HG03025 (cell line): ENCODE measurements around the gene AZU1.

Source experiments
- ATAC-seq: cut with Tn5 transposase; IDR thresholded peaks from one replicate; pipeline ENCODE4 v1.9.1; 2021; ENCODE audit warnings: mild to moderate bottlenecking, moderate library complexity; ENCODE audit not compliant: unreplicated experiment, low FRiP score

The AZU1 gene

GRCh38 chr19:796692-797527 is 30.7 kb upstream of the AZU1 start, which contains the start of gene PTBP1:
TSS of gene PTBP1 (plus strand) at chr19:797452. CDS start at chr19:797498, 46 bp downstream.
- peak; percentile 72 for ATAC-seq

GRCh38 chr19:797528-798414 is 29.9 kb upstream of the AZU1 start:
- peak; percentile 39 for ATAC-seq

- no peak for ATAC-seq
These were observed 29.1 kb upstream of the AZU1 start for GRCh38 chr19:798415-799075.

- no peak for ATAC-seq
These were observed 28.4 kb upstream of the AZU1 start for GRCh38 chr19:799076-799881.

- no peak for ATAC-seq
These were observed 27.1 kb upstream of the AZU1 start for GRCh38 chr19:800360-801029.

- ATAC-seq, result no peak
These were observed 26.4 kb upstream of the AZU1 start for GRCh38 chr19:801030-801860.

GRCh38 chr19:801861-802497 is 25.7 kb upstream of the AZU1 start:
- no peak for ATAC-seq

GRCh38 chr19:802498-803098 is 25.0 kb upstream of the AZU1 start:
- ATAC-seq, result no peak

- ATAC-seq, result no peak
These were observed 24.5 kb upstream of the AZU1 start for GRCh38 chr19:803099-803561.

GRCh38 chr19:803686-804418 is 23.8 kb upstream of the AZU1 start:
- ATAC-seq, result no peak

- ATAC-seq, result no peak
These were observed 23.0 kb upstream of the AZU1 start for GRCh38 chr19:804419-805165.

GRCh38 chr19:805166-805551 is 22.5 kb upstream of the AZU1 start:
- no peak for ATAC-seq

- no peak for ATAC-seq
These were observed 21.8 kb upstream of the AZU1 start for GRCh38 chr19:805600-806550.

GRCh38 chr19:806815-807421 is 20.7 kb upstream of the AZU1 start:
- ATAC-seq, result no peak
